Endodermal cell (in vitro differentiated cells): ENCODE results near the gene DOHH. TPM values are rescaled to one million over a fixed set of nuclear protein-coding genes. Genes with fewer than 3 reads are reported as not detected.

Experiments
- DNase-seq: peaks from one replicate; pipeline ENCODE4 v3.0.0-alpha.2; 2017
- H3K27ac ChIP-seq: 2 replicates; pipeline ENCODE4 v1.5.1; 2013; ENCODE audit warnings: mild to moderate bottlenecking, low read depth, low read length, moderate library complexity
- H3K27me3 ChIP-seq: 2 replicates; pipeline ENCODE4 v1.6.1; 2013; ENCODE audit warnings: mild to moderate bottlenecking, low read length, moderate library complexity; ENCODE audit not compliant: insufficient read depth, control insufficient read depth, poor library complexity, severe bottlenecking
- H3K36me3 ChIP-seq: 2 replicates; pipeline ENCODE4 v1.7.0; 2013; ENCODE audit warnings: mild to moderate bottlenecking, low read length, moderate library complexity; ENCODE audit not compliant: control insufficient read depth, insufficient read depth
- H3K4me1 ChIP-seq: one replicate; pipeline ENCODE4 v1.7.0; 2013; ENCODE audit warnings: low read length; ENCODE audit not compliant: control insufficient read depth, insufficient read depth
- H3K4me3 ChIP-seq: 2 replicates; pipeline ENCODE4 v1.5.1; 2013; ENCODE audit warnings: mild to moderate bottlenecking, low read length, moderate library complexity
- H3K9ac ChIP-seq: 2 replicates; pipeline ENCODE4 v1.6.1; 2013; ENCODE audit warnings: mild to moderate bottlenecking, low read length, moderate library complexity; ENCODE audit not compliant: poor library complexity, severe bottlenecking; ENCODE audit errors: extremely low read depth
- H3K9me3 ChIP-seq: 2 replicates; pipeline ENCODE4 v1.6.1; 2013; ENCODE audit warnings: mild to moderate bottlenecking, low read length, moderate library complexity; ENCODE audit not compliant: control insufficient read depth
- H3K27ac Mint-ChIP-seq: 2 replicates; pipeline ENCODE4 v1.8.0; 2020; ENCODE audit warnings: mixed read lengths
- H3K27me3 Mint-ChIP-seq: 2 replicates; pipeline ENCODE4 v1.8.0; 2021; ENCODE audit warnings: mild to moderate bottlenecking, mixed read lengths; ENCODE audit not compliant: insufficient read depth
- H3K36me3 Mint-ChIP-seq: 2 replicates; pipeline ENCODE4 v1.8.0; 2020; ENCODE audit warnings: low read depth, mixed read lengths
- H3K4me1 Mint-ChIP-seq: 2 replicates; pipeline ENCODE4 v1.8.0; 2020; ENCODE audit warnings: mixed read lengths
- H3K4me3 Mint-ChIP-seq: 2 replicates; pipeline ENCODE4 v1.8.0; 2020; ENCODE audit warnings: mild to moderate bottlenecking, moderate library complexity, mixed read lengths
- H3K9me3 Mint-ChIP-seq: 2 replicates; pipeline ENCODE4 v1.8.0; 2020; ENCODE audit warnings: mild to moderate bottlenecking, mixed read lengths
- CTCF ChIP-seq: fragments of 200-600 bp; sonication (generic); conservative IDR thresholded peaks from 2 replicates; pipeline ENCODE4 v1.5.0; 2021; ENCODE audit warnings: antibody characterized with exemption, mild to moderate bottlenecking
- WGBS, 2 experiments: methylation state at CpG; one replicate each; pipeline versions ENCODE4 v1.1.5 to v1.1.7; 2013; ENCODE audit warnings: missing lambda C conversion rate in 2 of 2, mixed read lengths in 1 of 2; ENCODE audit not compliant: insufficient coverage in 1 of 2, insufficient read length in 1 of 2; 5-methylcytosine and 5-hydroxymethylcytosine counted together
- total RNA-seq, 2 donors: library from RNA; stranded (reverse); fragmentation: NEBNext Ultra II Directional in 1 of 2; extraction: Animal tissue kit (Norgen Biotek cat#: 25700) in 1 of 2; gene quantifications; 2 replicates in 1 of 2; 3 replicates in 1 of 2; pipeline ENCODE4 v1.2.1, GENCODE V29; 2021

DOHH gene
- total RNA-seq, 2 donors from 2014 or later, result 13.4 to 14.3 TPM

DNA sequence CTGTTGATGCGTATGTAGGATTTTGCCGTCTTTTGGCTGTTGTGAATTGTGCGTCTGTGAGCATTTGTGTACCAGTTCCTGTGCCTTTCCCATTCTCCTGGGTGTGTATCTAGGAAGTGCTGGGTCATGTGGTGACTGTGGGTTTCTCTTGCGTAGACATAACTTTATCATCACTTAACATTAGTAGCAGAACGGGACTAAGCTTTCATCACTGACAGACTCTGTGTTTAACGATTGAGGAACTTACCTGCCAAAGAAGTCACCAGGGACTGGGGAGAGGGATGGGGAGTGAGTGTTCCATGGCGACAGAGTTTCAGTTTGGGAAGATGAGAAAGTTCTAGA, 20.6 kb upstream of the DOHH start:
- no peaks in the 10 kb centered on the region for H3K27me3 Mint-ChIP-seq
- H3K4me3 Mint-ChIP-seq, result no peak overlapping the region
- no peaks in the 10 kb centered on the region for H3K9me3 Mint-ChIP-seq
- peaks cover 5% of the 10 kb centered on the region for H3K4me1 Mint-ChIP-seq
- H3K36me3 Mint-ChIP-seq, result peaks cover 25% of the 10 kb centered on the region
- no peak overlapping the region for H3K27ac ChIP-seq
- H3K4me1 ChIP-seq, result no peaks in the 10 kb centered on the region
- H3K27ac Mint-ChIP-seq, result no peak overlapping the region
- WGBS, 2 experiments, result 94 to 98% methylated on average over 6 to 7 of the region's 7 CpGs
- no peak overlapping the region for H3K9ac ChIP-seq
- no peaks in the 10 kb centered on the region for H3K27me3 ChIP-seq
- peaks cover 19% of the 10 kb centered on the region for H3K36me3 ChIP-seq
- H3K4me3 ChIP-seq, result no peak overlapping the region
- no peaks in the 10 kb centered on the region for H3K9me3 ChIP-seq
- no peak for DNase-seq
- no peak for TF ChIP-seq CTCF

GRCh38 chr19:3520166-3521103, 20.0 kb upstream of the DOHH start:
- H3K36me3 ChIP-seq, result peaks cover 23% of the 10 kb centered on the region
- WGBS, 2 experiments, result 95 to 97% methylated on average over 34 to 37 of the region's 37 CpGs
- no peaks in the 10 kb centered on the region for H3K9me3 ChIP-seq
- Mint-ChIP-seq H3K4me1 (peaks cover 5% of the 10 kb centered on the region), H3K4me3 (no peak overlapping the region), H3K27me3 (no peaks in the 10 kb centered on the region), H3K9me3 (no peaks in the 10 kb centered on the region), H3K27ac (no peak overlapping the region), H3K36me3 (peaks cover 25% of the 10 kb centered on the region)
- H3K4me1 ChIP-seq, result no peaks in the 10 kb centered on the region
- no peak overlapping the region for H3K9ac ChIP-seq
- no peak overlapping the region for H3K4me3 ChIP-seq
- peak; percentile 41 for TF ChIP-seq CTCF
- H3K27me3 ChIP-seq, result no peaks in the 10 kb centered on the region
- DNase-seq, result peak; percentile 73
- H3K27ac ChIP-seq, result no peak overlapping the region

GRCh38 chr19:3519126-3519525, 18.7 kb upstream of the DOHH start:
- no peak for TF ChIP-seq CTCF
- no peaks in the 10 kb centered on the region for H3K4me1 ChIP-seq
- Mint-ChIP-seq H3K4me1 (peaks cover 5% of the 10 kb centered on the region), H3K27ac (peak overlapping the region; percentile 58), H3K4me3 (no peak overlapping the region), H3K27me3 (no peaks in the 10 kb centered on the region), H3K36me3 (peaks cover 18% of the 10 kb centered on the region), H3K9me3 (no peaks in the 10 kb centered on the region)
- WGBS, 2 experiments, result 92 to 95% methylated on average over 15 to 18 of the region's 18 CpGs
- H3K9me3 ChIP-seq, result no peaks in the 10 kb centered on the region
- peaks cover 17% of the 10 kb centered on the region for H3K36me3 ChIP-seq
- H3K4me3 ChIP-seq, result no peak overlapping the region
- DNase-seq, result no peak
- H3K27me3 ChIP-seq, result no peaks in the 10 kb centered on the region
- no peak overlapping the region for H3K9ac ChIP-seq
- H3K27ac ChIP-seq, result no peak overlapping the region
